Measurements from ENCODE around the gene OGFR.

- TF ChIP-seq POLR2AphosphoS5 (IDR thresholded peaks at IDR 0.05; ENCODE audit: low read depth, low read length) (no peak), POLR2A (IDR thresholded peaks at IDR 0.05; ENCODE audit: low read depth, low read length) (no peak), TAF1 (IDR thresholded peaks at IDR 0.05; ENCODE audit: borderline replicate concordance, low read depth, low read length) (no peak)
Observed at GRCh38 chr20:62774762-62775161, 29.9 kb upstream of the OGFR start.

Data from GM12892 (cell line).